GM12875 (cell line): ENCODE data around the gene CSTF2.
A peak's percentile ranks its signal among the peaks of the same experiment; 100 is the strongest.
"Not testable (repeated sequence)": the region's sequence is repeated elsewhere in the genome, so short reads cannot be mapped to it uniquely, and the experiment has no call there.

Experiments used
- H3K4me3 ChIP-seq: one replicate; pipeline ENCODE4 v1.5.1; 2011; ENCODE audit warnings: low read depth, low read length, control low read depth
- TF ChIP-seq, protein P1 (sequence below): IDR thresholded peaks from 2 replicates; pipeline ENCODE4 v1.5.1; 2011; ENCODE audit warnings: low read depth, mild to moderate bottlenecking, control low read depth, inconsistent platforms, low read length, moderate library complexity, borderline replicate concordance; ENCODE audit not compliant: insufficient read depth

The CSTF2 gene, protein sequence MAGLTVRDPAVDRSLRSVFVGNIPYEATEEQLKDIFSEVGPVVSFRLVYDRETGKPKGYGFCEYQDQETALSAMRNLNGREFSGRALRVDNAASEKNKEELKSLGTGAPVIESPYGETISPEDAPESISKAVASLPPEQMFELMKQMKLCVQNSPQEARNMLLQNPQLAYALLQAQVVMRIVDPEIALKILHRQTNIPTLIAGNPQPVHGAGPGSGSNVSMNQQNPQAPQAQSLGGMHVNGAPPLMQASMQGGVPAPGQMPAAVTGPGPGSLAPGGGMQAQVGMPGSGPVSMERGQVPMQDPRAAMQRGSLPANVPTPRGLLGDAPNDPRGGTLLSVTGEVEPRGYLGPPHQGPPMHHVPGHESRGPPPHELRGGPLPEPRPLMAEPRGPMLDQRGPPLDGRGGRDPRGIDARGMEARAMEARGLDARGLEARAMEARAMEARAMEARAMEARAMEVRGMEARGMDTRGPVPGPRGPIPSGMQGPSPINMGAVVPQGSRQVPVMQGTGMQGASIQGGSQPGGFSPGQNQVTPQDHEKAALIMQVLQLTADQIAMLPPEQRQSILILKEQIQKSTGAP

GRCh38 chrX:100819837-100820666 lies at the start of gene CSTF2:
TSS of gene CSTF2 (plus strand) at chrX:100820391. CDS start at chrX:100820417, 26 bp downstream.
- TF ChIP-seq, protein P1, sequence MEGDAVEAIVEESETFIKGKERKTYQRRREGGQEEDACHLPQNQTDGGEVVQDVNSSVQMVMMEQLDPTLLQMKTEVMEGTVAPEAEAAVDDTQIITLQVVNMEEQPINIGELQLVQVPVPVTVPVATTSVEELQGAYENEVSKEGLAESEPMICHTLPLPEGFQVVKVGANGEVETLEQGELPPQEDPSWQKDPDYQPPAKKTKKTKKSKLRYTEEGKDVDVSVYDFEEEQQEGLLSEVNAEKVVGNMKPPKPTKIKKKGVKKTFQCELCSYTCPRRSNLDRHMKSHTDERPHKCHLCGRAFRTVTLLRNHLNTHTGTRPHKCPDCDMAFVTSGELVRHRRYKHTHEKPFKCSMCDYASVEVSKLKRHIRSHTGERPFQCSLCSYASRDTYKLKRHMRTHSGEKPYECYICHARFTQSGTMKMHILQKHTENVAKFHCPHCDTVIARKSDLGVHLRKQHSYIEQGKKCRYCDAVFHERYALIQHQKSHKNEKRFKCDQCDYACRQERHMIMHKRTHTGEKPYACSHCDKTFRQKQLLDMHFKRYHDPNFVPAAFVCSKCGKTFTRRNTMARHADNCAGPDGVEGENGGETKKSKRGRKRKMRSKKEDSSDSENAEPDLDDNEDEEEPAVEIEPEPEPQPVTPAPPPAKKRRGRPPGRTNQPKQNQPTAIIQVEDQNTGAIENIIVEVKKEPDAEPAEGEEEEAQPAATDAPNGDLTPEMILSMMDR, result no peak
- peak within 1 kb of the TSS; percentile 75 for H3K4me3 ChIP-seq

DNA sequence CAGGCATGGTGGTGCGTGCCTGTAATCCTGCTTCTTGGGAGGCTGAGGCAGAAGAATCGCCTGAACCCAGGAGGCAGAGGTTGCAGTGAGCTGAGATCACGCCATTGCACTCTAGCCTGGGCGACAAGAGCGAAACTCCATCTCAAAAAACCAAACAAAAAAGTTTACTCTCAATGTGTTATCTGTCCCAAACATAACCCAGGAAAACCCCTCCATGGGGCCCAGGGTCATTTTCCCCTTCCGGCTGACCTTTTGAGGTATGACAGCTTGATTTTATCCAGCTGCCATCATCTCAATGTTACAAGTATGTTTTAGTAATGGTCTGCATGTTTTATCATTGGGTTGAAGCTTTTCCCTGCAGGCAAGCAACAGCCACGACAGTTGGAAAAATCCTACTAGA lies 23.8 kb upstream of the CSTF2 start:
- H3K4me3 ChIP-seq, result not testable (repeated sequence)

DNA sequence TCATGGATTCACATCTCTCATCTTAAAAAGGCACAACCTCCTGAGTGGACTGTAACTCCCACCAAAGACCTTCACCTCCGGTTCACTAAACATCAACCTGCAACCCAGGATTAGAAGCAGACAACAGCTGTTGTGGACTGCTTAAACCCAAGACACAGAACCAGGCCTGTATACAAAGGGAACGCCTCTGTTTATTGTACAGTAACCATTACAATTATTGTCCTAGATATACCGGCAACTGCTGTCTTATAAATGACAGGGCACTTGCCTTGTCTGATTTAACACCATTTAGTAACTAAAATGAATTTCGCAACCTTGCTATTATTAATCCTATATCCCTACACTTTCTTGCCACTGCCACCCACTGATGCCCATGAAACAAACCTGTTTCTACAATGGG lies 22.8 kb upstream of the CSTF2 start:
- TF ChIP-seq, protein P1, result no peak
- H3K4me3 ChIP-seq, result no peak overlapping the region

GRCh38 chrX:100798484-100799214 lies 21.5 kb upstream of the CSTF2 start:
- H3K4me3 ChIP-seq, result no peak overlapping the region
- TF ChIP-seq, protein P1, result no peak

GRCh38 chrX:100802843-100803242 lies 17.3 kb upstream of the CSTF2 start:
- TF ChIP-seq, protein P1, result no peak

DNA sequence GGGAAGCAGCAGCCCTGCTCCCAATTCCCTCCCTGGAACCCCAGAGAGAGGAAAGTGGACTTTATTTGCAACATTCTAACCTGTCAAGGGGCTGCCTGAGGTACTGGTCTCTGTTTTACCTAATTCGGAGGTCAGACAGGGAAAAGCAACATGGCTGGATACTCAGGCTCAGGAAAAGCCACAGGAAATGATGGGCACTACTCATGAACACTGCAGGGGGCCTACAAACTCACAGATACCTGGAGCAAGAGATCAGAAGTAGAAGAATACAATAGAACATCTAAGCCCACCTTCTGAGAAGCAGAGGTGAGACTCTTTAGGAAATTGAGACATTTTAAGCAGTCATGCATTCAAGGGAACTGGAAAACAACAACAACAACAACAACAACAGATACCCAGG lies 15.4 kb upstream of the CSTF2 start:
- TF ChIP-seq, protein P1, result no peak
- no peak overlapping the region for H3K4me3 ChIP-seq

More at GRCh38 chrX:100802843-100803242, 17.3 kb upstream of the CSTF2 start:
- no peak overlapping the region for H3K4me3 ChIP-seq

GRCh38 chrX:100808265-100808664 lies 11.9 kb upstream of the CSTF2 start:
- H3K4me3 ChIP-seq, result not testable (repeated sequence)
